Loucy (cell line): Measurements from ENCODE around the gene INCA1.

Experiments
- EZH2phosphoT487 ChIP-seq: fragments of 200-600 bp; IDR thresholded peaks from 2 replicates; pipeline ENCODE4 v1.6.1; 2018; ENCODE audit warnings: antibody characterized with exemption, mild to moderate bottlenecking, moderate library complexity, borderline replicate concordance
- TF ChIP-seq, protein P1 (sequence below): fragments of 200-600 bp; sonication (generic); conservative IDR thresholded peaks from 2 replicates; pipeline ENCODE4 v1.5.1; 2014; ENCODE audit warnings: mild to moderate bottlenecking, antibody characterized with exemption, low read length

DNA sequence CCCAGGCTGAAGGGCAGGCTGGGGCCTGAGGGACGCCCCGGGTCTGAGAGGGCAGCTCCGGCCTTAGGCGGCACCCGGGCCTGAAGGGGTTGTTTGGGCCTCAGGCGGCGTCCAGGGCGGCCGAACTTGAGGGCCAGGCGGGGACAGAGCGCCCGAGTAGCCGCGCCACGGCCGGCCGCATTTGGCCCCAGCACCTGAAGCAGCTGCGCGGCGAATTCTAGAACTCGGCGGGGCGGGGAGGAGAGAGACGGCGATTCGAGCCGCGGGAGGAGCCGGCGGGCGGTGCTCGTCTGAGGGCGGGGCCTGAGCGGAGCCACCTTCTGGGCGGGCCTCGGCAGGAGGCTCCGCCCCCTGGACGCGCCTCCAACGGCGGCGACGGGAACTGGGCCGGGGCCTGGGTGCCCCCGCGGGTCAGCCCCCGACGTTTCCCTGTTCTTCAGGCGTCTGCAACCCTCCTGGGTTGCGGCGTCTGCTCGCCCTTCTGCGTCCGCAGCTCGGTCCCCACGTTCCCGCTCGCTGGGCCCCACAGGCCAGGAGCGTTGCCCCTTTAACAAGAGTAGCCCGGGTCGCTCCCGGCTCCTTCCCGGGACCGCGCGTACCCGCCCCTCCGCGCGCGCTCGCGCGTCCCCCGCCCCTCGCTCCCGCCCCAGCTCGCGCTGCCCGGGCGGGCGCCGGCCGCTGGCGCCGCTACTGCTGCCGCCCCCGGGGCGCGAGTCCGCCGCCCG, at the start of gene INCA1, which contains the start of gene KIF1C:
- TF ChIP-seq, protein P1, sequence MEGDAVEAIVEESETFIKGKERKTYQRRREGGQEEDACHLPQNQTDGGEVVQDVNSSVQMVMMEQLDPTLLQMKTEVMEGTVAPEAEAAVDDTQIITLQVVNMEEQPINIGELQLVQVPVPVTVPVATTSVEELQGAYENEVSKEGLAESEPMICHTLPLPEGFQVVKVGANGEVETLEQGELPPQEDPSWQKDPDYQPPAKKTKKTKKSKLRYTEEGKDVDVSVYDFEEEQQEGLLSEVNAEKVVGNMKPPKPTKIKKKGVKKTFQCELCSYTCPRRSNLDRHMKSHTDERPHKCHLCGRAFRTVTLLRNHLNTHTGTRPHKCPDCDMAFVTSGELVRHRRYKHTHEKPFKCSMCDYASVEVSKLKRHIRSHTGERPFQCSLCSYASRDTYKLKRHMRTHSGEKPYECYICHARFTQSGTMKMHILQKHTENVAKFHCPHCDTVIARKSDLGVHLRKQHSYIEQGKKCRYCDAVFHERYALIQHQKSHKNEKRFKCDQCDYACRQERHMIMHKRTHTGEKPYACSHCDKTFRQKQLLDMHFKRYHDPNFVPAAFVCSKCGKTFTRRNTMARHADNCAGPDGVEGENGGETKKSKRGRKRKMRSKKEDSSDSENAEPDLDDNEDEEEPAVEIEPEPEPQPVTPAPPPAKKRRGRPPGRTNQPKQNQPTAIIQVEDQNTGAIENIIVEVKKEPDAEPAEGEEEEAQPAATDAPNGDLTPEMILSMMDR: no peak
- TF ChIP-seq EZH2phosphoT487: no peak
